ENCODE measurements around the gene ZNF700.
"Not testable (repeated sequence)": the region's sequence is repeated elsewhere in the genome, so short reads cannot be mapped to it uniquely, and the experiment has no call there.

ZNF700 gene

DNA sequence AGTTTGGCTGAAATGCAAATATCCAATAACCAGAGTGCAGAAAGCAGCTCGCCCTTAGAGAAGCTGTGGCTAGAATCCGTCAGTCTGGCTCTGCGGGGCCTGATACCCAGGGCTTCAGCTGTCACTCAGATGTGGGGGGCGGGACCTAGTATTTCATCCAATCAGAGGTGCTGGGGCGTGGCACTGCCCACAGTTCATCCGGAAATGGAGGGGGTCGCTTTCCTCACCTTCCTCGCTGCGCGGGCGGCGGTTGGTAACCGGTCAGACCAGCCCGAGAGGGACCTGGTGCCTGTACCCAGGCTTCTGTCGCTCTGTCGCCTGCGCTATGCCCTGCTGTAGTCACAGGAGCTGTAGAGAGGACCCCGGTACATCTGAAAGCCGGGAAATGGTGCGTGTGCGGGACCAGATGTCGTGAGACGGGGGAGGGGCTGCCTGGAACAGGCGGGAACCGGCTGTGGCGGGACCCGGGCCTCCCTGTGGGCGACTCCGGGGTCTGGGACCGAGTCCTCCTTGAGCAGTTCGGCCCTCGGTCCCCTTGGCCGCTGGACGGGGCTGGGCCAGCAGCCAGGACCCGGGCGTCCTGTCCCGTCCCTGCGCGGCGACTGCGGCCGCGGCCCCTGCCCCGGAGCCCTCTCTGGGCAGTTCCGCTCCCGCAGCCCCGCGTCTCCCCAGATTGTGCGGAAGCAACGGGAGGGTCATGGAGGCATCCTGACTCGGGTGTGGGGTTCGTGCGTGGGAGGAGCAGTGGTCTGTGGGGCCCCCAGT, at the start of gene ZNF700:
Gene ZNF700, plus strand, starts transcription at position 222 of the 765 bp plus-strand sequence. Its CDS starts 104 bp downstream, at position 326.
- DNase-seq (ENCODE audit: low read depth), result peak; percentile 88

DNA sequence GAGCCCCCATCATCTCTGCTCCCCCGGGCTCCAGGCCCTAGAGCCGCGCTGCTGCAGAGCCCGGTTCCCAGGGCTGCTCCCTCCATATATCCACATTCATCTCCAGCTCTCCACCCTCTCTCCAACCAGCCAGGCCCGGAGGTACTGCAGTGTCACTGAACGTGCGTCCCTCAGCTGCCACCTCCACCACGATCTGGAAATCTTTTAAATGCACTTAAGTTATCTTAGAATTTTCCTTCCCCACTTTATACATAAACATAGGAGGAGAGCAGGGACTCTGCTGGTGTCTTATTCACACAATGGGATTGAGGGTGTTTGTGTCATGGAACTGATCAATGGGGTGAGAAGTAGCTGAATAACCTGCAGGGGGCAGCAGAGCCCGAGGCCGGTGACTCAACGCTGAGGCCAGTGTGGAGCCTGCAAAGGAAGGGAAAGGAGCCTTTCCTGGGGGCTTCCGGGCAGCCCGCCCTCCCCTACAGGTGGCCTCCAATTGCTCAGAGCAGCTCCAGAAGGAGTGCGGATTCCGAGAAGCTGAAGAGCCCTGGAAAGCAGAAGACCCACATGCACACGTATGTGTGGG, 45.1 kb upstream of the ZNF700 start:
- DNase-seq (ENCODE audit: low read depth), result peak; percentile 12

DNA sequence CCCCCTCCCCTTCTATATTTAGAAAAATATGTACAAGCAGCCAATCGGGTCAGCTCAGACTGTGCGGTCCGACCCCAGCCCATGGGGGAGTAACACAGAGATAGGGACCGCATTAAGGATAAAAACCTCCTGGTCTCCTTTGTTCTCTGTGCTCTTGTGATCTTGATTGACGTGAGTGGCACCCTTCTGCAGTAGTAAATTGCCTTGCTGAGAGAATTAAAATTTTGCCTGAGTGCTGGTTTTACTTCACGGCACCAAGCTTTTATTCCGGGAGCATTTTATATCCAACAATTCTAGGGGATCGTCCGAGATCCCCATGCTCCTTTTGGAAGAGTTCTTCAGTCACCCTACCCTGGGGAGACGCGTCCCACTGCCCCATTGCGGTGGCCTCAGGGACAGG, 44.3 kb upstream of the ZNF700 start:
- no peak for DNase-seq (ENCODE audit: low read depth)

DNA sequence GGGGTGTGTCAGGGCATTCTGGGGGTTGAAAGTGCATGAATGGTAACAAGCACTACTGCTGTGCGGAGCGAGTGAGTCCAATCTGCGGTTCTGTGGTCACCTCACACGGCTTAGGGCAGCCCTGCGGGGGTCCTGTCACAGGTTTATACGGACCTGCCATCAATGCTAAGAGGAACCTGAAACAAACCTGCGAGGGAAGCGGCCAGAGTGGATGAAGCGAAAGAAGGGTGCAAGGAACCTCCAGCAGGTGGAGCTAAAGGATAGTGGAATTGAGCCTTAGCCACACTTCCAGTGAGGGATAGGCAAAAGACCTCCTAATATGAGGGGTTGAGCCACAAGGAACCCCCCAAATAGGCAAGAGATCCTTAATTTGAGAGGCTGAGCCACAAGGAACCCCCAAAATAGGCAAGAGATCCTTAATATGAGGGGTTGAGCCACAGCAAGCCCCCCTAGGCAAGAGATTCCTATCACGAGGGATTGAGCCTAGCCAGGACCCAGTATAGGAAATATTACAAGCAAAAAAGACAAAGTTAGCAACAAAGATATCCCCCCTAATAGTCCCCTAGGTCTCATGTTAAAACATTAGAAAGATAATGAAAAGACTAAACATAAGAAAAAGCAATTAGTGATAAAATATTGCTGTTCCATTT, 43.6 kb upstream of the ZNF700 start:
- peak; percentile 35 for DNase-seq (ENCODE audit: low read depth)

DNA sequence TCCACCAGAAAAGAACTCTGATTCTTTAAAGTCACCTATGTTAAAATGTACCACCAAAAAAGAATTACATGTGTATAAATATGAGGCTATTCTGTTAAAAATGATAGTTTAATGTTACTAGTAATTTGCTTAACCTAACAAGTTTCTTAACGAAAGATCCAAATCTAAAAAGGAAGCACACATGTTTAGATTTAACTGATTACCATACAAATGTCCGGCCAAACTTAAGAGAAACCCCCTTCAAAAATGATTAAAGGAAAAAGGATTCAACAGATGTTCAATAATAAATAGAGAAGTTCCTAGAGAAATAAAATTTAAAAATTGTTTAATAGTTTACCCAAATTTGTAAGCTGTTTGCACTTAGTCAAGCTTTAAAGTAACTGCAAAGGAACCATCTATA, 42.3 kb upstream of the ZNF700 start:
- DNase-seq (ENCODE audit: low read depth), result no peak

DNA sequence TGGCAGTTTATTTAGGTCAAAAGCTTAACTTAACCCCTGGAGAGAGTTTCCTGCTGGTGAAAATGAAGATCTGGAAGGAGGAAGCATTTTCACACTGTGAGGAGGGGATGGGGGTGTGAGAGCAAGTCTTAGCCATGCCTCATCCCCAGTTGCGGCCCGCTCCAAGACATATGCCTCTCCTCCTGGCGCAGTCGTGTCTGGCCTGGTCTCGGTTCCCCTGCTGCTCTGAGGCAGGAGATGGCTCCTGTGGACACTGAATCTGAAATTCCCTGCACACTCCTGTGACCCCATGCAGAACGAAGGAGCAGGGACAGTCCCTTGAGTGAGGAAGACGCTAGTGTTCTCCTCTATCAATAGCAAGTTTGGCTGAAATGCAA, 37.7 kb upstream of the ZNF700 start:
- DNase-seq (ENCODE audit: low read depth), result no peak

DNA sequence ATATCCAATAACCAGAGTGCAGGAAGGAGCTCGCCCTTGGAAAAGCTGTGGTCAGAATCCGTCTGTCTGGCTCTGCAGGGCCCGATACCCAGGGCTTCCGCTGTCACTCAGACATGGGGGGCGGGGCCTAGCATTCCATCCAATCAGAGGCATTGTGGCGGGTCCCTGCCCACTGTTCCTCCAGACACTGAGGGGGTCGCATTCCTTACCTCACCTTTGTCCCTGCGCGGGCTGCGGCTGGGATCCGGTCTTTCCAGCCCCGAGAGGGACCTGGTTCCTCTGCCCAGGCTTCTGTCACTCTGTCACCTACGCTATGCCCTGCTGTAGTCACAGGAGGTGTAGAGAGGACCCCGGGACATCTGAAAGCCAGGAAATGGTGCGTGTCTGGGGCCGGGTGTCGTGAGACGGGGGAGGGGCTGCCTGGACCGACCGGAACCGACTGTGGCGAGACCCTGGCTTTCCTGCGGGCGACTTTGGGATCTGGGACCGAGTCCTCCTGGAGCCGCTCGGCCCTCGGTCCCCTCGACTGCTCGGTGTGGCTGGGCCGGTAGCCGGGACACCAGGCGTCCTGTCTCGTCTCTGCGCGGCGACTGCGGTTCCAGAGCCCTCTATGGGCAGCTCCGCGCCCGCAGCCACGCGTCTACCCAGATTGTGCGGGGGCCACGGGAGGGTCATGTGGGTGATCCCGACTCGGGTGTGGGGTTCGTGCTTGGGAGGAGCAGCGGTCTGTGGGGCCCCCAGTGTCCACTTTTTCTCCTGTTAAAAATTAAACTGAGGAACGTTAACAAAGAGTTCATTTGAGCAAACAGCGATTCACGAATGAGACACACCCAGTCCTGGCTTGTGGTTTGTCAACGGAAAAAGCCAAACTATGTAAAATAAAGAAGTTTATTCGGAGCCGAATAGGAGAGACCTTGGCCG, 37.0 kb upstream of the ZNF700 start, which contains the start of gene ZNF69:
Gene ZNF69, plus strand, starts transcription at position 172 of the 921 bp plus-strand sequence. Its CDS starts 142 bp downstream, at position 314.
- peak; percentile 42 for DNase-seq (ENCODE audit: low read depth)

DNA sequence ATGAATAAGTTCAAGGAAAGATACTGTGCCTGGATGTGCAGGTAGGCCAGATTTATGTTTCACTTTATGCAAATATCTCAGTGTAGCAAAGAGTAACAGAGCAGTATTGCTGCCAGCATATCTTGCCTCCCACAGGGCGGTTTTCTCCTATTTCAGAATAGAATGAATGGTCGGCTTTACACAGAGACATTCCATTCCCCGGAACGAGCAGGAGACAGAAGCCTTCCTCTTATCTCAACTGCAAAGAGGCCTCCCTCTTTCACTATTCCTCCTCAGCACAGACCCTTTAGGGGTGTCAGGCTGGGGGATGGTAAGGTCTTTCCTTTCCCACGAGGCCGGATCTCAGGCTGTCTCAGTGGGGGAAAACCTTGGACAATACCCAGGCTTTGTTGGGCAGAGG, 35.0 kb upstream of the ZNF700 start:
- DNase-seq (ENCODE audit: low read depth), result not testable (repeated sequence)

DNA sequence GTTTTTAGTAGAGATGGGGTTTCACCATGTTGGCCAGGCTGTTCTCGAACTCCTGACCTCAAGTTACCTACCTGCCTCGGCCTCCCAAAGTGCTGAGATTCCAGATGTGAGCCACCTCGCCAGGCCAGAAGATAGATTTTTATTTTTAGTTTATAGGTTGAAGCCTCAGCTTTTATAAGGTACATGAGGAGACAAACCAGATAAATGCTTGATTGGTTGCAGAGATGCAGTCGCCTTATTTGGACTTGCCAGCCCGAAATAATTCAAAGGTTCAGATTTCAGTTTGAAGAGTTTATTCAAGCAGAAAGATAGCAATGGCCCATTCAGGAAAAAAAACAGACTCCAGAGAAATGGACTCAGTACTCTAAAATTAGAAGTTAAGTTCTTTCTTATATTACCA, 34.3 kb upstream of the ZNF700 start:
- DNase-seq (ENCODE audit: low read depth), result no peak

DNA sequence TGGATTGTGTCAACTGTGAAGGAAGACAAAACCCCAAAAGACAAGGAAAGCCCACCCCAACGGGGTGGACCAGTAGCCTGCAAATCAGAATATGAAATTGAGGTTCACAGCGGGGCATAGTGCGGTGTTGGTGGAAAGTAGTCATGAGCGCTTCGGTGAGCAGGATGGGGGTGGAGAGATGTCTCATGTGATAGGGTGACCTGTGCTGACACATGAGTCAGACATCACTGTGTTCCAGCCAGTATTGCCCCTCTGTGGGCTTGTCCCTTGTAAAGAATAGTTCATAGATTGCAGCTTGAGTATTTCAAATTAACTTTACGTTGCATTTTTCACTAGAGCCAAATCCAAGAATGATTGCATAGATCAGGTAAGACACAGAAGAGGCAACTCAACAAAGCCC, 30.1 kb upstream of the ZNF700 start:
- no peak for DNase-seq (ENCODE audit: low read depth)

DNA sequence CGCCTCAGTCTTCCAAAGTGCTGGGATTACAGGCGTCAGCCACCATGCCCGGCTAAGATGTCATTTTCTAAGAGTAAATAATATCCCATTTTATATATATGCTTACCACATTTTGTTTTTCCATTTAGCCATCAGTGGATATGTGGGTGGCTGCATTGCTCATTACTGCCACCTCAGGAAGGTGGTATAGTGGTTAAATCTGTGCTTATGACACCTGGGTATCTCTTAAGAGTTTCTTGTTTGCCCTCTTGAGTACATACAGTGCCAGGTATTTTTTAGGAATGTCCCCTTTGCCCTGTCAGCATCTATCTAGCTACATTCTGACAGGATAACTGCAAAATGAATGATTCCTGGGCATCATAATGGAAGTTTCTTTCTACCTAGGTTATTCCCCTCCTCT, 22.7 kb upstream of the ZNF700 start:
- DNase-seq (ENCODE audit: low read depth), result no peak

DNA sequence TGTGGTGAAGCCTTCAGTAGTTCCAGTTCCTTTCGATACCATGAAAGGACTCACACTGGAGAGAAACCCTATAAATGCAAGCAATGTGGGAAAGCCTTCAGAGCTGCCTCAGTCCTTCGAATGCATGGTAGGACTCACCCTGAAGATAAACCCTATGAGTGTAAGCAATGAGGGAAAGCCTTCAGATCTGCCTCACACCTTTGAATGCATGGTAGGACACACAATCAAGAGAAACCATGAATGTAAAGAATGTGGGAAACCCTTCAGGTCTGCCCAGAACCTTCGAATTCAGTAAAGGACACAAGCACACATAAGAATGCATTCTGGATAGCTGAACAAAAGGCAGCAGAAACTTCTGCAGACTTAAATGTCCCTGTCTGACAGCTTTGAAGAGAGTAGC, 19.0 kb upstream of the ZNF700 start:
- DNase-seq (ENCODE audit: low read depth), result no peak

DNA sequence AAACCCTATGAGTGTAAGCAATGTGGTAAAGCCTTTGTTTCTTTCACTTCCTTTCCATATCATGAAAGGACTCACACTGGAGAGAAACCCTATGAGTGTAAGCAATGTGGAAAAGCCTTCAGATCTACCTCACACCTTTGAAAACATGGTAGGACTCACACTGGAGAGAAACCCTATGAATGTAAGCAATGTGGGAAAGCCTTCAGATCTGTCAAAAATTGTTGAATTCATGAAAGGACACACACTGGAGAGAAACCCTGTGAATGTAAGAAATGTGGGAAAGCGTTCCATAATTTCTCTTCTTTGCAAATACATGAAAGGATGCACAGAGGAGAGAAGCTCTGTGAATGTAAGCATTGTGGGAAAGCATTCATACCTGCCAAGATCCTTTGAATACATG, 13.0 kb upstream of the ZNF700 start:
- not testable (repeated sequence) for DNase-seq (ENCODE audit: low read depth)

DNA sequence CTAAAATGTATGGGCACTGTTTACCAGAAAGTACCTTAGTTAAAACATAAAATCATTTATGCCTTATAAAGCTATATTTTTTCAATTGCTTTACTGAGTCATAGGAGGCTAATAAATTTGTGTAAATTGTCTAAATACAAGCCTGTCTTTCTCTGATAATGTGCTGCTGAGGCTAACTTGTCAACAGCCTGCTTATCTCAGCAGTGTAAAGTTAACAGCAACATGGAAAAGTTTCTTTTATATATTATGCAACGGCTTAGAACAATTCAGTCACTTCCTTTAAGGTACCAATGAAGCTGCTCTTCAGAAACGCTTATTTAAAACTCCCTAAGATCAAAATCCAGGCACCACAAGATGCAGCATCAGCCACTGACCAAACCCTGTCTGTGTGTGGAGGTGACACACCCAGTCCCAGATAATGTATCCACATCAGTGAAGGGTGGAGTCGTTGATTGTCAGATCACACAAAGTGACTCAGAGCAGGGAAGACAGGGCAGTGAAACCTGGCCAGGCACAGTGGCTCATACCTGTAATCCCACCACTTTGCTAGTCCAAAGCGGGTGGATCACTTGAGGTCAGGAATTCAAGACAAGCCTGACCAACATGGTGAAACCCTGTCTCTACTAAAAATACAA, 10.4 kb upstream of the ZNF700 start:
- DNase-seq (ENCODE audit: low read depth), result not testable (repeated sequence)

DNA sequence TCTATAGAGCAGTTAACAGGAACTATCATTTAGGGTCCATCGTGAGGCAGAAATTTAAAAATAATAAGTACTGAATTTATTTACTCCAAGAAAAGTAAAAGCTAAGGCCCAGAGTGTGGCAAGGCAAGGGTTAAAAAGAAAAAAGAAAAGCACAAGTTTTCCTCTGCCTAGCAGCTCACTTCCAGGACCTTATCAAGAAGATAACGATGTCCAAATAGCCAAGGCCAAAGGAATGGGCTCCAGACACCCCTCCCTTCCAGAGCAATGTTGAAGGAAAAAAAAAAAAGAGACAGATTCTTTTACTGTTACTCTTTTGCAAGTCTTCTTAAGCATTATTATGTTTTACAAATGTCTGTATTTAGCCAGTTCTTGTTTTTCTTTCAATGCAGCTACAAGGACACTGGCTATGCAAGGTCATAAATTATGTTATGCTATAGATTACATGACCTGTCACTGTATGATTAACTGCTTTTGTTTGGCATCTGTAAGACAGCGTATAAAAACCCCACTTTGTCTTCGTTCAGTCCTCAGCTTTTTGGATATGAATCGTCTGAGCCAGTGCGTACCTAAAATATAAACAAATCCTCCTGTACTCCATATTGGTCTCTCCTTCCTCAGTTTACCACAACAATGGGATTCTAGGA, 2.9 kb upstream of the ZNF700 start:
- no peak for DNase-seq (ENCODE audit: low read depth)

DNA sequence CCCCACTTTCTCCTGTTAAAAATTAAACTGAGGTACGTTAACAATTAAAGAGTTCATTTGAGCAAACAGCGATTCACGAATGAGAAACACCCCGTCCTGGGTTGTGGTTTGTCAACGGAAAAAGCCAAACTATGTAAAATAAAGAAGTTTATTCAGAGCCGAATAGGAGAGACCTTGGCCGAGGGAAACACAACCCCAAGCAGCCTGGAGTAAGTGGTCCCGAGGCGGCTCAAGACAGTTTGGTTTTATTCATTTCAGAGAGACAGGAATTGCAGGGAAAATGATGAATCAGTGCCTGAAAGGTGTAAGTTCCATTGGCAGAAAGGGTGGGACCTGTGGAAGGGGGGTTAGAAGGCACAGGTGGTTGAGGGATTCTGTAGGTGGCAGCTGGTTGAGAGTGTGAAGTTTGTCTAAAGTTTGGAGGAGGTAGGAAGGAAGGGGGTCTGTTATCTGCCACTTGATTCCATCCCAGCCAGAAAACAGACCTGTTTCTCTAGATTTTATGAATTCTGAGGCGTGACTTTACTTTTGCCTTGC, 812 bp downstream of the ZNF700 start:
- DNase-seq (ENCODE audit: low read depth), result not testable (repeated sequence)

DNA sequence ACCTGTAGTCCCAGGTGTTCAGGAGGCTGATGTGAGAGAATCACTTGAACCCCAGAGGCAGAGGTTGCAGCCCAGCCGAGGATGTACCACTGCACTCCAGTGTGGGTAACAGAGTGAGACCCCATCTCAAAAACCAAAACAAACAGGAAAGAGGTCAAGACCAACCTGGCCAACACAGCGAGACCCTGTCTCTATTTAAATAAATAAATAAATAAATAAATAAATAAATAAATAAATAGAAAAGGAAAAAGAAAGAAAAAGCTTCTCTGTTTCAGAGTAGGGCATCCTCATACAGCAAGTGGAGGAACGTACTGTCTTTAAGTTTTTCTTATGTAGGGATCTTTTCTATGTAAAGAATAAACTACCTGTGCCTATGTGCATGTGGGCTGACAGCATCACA, 2.3 kb downstream of the ZNF700 start:
- no peak for DNase-seq (ENCODE audit: low read depth)

DNA sequence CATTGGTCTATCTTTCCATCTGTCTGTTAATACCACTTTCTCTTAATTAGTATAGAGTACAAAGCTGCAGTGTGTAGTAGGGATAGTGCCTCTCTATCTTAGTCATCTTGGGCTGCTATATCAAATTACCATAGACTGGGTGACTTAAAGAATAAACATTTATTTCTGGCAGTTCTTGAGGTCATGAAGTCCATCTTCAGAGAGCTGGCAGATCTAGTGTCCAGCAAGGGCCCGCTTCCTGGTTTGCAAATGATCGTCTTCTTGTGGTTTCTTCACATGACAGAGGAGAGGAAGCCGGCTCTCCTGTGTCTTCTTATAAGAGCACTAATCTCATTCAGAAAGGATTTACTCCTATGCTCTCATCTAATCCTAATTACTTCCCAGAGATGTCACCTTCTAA, 6.1 kb downstream of the ZNF700 start:
- no peak for DNase-seq (ENCODE audit: low read depth)

DNA sequence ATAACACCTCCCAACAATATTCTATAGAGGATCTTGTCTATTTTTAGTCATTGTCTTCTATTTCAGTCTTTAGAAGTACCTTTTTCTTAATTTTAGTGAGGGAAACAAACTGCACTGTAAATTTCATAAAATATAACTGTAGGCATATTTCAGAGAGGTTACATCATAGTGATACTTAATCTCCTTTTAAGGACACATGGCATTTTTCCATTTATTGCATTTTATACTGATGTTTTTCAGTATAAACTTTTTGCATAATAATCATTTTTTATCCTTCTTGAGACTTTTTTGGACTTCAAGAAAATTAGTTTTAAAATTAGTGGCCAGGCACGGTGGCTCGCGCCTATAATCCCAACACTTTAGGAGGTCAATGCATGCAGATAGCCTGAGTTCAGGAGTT, 6.6 kb downstream of the ZNF700 start:
- DNase-seq (ENCODE audit: low read depth), result no peak

DNA sequence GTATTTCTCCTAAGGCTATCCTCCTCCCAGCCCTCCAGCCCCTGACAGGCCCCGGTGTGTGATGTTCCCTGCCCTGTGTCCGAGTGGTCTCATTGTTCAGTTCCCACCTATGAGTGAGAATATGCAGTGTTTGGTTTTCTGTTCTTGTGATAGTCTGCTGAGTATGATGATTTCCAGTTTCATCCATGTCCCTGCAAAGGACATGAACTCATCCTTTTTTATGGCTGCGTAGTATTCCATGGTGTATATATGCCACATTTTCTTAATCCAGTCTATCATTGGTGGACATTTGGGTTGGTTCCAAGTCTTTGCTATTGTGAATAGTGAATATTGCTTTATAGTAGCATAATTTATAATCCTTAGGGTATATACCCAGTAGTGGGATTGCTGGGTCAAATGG, 10.9 kb downstream of the ZNF700 start:
- DNase-seq (ENCODE audit: low read depth), result not testable (repeated sequence)

DNA sequence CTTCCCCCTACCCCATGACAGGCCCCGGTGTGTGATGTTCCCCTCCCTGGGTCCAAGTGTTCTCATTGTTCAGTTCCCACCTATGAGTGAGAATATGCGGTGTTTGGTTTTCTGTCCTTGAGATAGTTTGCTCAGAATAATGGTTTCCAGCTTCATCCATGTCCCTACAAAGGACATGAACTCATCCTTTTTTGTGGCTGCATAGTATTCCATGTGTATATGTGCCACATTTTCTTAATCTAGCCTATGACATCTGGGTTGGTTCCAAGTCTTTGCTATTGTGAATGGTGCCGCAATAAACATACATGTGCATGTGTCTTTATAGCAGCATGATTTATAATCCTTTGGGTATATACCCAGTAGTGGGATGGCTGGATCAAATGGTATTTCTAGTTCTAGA, 13.5 kb downstream of the ZNF700 start:
- DNase-seq (ENCODE audit: low read depth), result not testable (repeated sequence)

Measured in stimulated activated CD8-positive, alpha-beta memory T cell treated with anti-CD3 and anti-CD28 coated beads, Interleukin-7, amount 100 ng/mL, for 24 hours (primary cell).